ENCODE measurements around the gene NRBF2. TPM values are rescaled to one million over a fixed set of nuclear protein-coding genes. Genes with fewer than 3 reads are reported as not detected.

The NRBF2 gene
- total RNA-seq, 1 donor from 2014 or later, result 21.5 TPM

- no peak overlapping the region for H3K27ac Mint-ChIP-seq (ENCODE audit: unreplicated experiment)
- peaks cover 65% of the 10 kb centered on the region for H3K36me3 Mint-ChIP-seq (ENCODE audit: unreplicated experiment)
Measured at GRCh38 chr10:63171255-63171855, 38.2 kb downstream of the NRBF2 start.

GRCh38 chr10:63171926-63172325 lies 38.8 kb downstream of the NRBF2 start:
- Mint-ChIP-seq H3K27ac (ENCODE audit: unreplicated experiment) (no peak overlapping the region), H3K36me3 (ENCODE audit: unreplicated experiment) (peaks cover 68% of the 10 kb centered on the region), H3K4me3 (ENCODE audit: unreplicated experiment) (no peak overlapping the region), H3K9me3 (ENCODE audit: unreplicated experiment) (no peaks in the 10 kb centered on the region), H3K27me3 (ENCODE audit: unreplicated experiment) (no peaks in the 10 kb centered on the region), H3K4me1 (ENCODE audit: unreplicated experiment) (peaks cover 11% of the 10 kb centered on the region)
- DNase-seq (ENCODE audit: extremely low spot score, unreplicated experiment), result no peak
- no peak for TF ChIP-seq CTCF (IDR thresholded peaks at IDR 0.05)

More at GRCh38 chr10:63171255-63171855, 38.2 kb downstream of the NRBF2 start:
- no peak for DNase-seq (ENCODE audit: extremely low spot score, unreplicated experiment)
- no peaks in the 10 kb centered on the region for H3K27me3 Mint-ChIP-seq (ENCODE audit: unreplicated experiment)
- TF ChIP-seq CTCF (IDR thresholded peaks at IDR 0.05), result no peak
- peaks cover 11% of the 10 kb centered on the region for H3K4me1 Mint-ChIP-seq (ENCODE audit: unreplicated experiment)
- H3K4me3 Mint-ChIP-seq (ENCODE audit: unreplicated experiment), result no peak overlapping the region
- no peaks in the 10 kb centered on the region for H3K9me3 Mint-ChIP-seq (ENCODE audit: unreplicated experiment)

- H3K27me3 Mint-ChIP-seq (ENCODE audit: unreplicated experiment), result no peaks in the 10 kb centered on the region
- peaks cover 68% of the 10 kb centered on the region for H3K36me3 Mint-ChIP-seq (ENCODE audit: unreplicated experiment)
- no peak for TF ChIP-seq CTCF (IDR thresholded peaks at IDR 0.05)
- no peak overlapping the region for H3K4me3 Mint-ChIP-seq (ENCODE audit: unreplicated experiment)
- DNase-seq (ENCODE audit: extremely low spot score, unreplicated experiment), result no peak
- no peak overlapping the region for H3K27ac Mint-ChIP-seq (ENCODE audit: unreplicated experiment)
- H3K4me1 Mint-ChIP-seq (ENCODE audit: unreplicated experiment), result peaks cover 11% of the 10 kb centered on the region
- H3K9me3 Mint-ChIP-seq (ENCODE audit: unreplicated experiment), result no peaks in the 10 kb centered on the region
Measured at GRCh38 chr10:63173468-63174232, 40.5 kb downstream of the NRBF2 start.

GRCh38 chr10:63175534-63175933 lies 42.4 kb downstream of the NRBF2 start:
- Mint-ChIP-seq H3K4me3 (ENCODE audit: unreplicated experiment) (no peak overlapping the region), H3K27ac (ENCODE audit: unreplicated experiment) (no peak overlapping the region), H3K27me3 (ENCODE audit: unreplicated experiment) (no peaks in the 10 kb centered on the region), H3K36me3 (ENCODE audit: unreplicated experiment) (peaks cover 58% of the 10 kb centered on the region), H3K4me1 (ENCODE audit: unreplicated experiment) (peaks cover 8% of the 10 kb centered on the region), H3K9me3 (ENCODE audit: unreplicated experiment) (no peaks in the 10 kb centered on the region)
- no peak for DNase-seq (ENCODE audit: extremely low spot score, unreplicated experiment)
- TF ChIP-seq CTCF (IDR thresholded peaks at IDR 0.05), result no peak

GRCh38 chr10:63192826-63193225 lies 59.7 kb downstream of the NRBF2 start:
- no peak for TF ChIP-seq CTCF (IDR thresholded peaks at IDR 0.05)
- no peaks in the 10 kb centered on the region for H3K9me3 Mint-ChIP-seq (ENCODE audit: unreplicated experiment)
- H3K27ac Mint-ChIP-seq (ENCODE audit: unreplicated experiment), result no peak overlapping the region
- no peaks in the 10 kb centered on the region for H3K27me3 Mint-ChIP-seq (ENCODE audit: unreplicated experiment)
- peaks cover 16% of the 10 kb centered on the region for H3K4me1 Mint-ChIP-seq (ENCODE audit: unreplicated experiment)
- DNase-seq (ENCODE audit: extremely low spot score, unreplicated experiment), result no peak
- no peak overlapping the region for H3K4me3 Mint-ChIP-seq (ENCODE audit: unreplicated experiment)
- peaks cover 56% of the 10 kb centered on the region for H3K36me3 Mint-ChIP-seq (ENCODE audit: unreplicated experiment)
